Retina (tissue), 1 donor: ENCODE data around the gene HOXB3.

Source experiments
- DNase-seq: peaks from one replicate; pipeline ENCODE4 v3.0.0-alpha.2; 2016

HOXB3 gene

DNA sequence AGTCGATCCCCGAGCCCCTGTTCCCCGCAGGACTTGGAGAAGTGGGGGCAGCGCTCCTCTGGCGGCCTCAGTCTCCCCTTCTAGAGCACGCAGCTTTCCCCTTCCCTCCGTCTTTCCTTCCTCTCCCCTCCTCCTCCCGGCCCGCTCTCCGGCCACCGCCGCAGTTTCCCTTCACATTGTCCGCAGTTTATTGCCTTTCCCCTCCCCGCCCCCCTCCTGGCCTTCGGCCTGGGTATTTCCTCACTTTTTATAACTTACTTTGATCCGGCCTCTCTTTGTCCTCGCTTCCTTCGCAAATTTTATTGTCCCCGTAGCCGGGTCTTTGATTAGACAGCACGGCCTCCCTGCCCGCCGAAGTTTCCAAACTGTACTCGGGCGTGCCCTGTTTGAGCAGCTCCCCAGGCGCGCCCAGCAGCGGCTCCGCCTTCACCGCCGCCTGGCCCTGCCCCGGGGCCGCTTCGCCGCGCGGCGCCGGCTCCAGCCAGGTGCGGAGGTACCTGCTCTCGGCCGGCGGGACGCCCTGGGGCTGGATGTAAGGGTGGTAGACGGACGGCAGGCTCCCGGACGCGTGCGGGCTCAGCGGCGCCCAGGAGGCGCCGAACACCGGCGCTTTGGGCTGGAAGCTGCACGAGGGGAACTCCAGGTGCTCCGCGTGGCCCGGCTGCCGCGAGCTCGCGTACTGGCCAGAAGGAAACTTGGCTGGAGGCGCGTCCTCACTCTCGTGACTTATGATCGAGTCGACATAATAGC, 35.6 kb upstream of the HOXB3 start:
- DNase-seq: no peak

DNA sequence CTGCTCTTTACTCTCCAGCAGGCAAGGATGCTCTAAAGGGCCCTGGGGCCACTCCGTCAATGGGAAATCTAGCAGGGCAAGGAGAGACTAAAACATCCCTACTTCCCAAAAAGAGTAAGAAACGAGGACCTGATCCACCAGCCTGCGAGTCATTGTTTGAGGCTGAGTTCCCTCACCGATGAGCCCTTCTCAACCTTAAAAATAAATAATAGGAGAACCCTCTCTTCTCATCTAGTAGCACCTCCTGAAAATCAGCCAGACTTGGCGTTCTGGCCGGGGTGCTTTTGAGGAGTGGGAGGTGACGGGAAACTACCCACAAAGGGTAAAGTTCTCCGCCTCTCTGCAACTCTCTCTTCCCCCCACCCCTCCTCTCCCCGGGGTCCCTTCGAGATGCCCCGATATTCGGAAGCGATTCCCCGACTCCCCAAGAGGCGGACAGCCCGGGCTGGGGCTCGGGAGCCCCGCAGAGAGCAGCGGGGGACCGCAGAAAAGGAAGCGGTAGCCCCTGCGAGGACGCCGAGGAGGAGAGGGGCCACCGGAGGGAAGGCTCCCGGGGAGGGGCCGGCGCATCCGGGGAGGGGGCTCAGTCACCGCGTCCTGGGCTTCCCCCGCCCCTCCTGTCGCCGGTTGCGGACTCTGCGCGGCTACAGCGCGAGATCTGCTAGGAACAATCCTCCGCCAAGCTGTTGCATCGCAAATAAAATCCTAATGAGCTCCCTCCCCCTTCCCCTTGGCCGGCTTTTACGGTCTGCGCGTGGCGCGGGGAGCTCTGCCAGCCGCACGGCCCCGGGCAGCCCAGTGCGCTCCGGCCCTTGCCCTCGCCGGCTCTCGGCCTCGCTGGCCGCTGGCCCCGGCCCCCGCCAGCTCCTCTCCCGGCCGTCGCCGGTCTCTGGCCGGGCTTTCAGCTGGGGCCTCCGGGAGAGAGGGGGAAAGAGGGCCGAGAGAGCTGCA, 34.8 kb upstream of the HOXB3 start:
- no peak for DNase-seq

DNA sequence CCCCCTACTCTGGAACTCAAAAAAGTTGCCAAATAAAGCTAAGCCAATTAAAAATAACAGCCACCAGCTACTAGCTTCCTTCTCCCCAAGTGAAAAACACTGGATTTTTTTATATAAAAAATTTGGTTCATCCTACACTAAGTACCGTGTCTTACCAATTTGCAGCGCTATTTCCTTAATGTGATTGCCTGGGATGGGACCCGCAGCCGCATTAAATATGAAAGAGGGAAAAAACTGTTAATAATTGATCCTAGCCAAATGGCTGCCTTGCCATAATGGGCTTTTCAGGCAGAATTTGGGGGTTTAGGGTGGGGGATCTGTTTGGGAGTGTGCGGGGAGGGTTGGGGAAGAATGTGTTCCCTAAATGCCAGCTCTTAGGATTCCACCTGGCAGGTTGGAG, 34.1 kb upstream of the HOXB3 start:
- DNase-seq: no peak

DNA sequence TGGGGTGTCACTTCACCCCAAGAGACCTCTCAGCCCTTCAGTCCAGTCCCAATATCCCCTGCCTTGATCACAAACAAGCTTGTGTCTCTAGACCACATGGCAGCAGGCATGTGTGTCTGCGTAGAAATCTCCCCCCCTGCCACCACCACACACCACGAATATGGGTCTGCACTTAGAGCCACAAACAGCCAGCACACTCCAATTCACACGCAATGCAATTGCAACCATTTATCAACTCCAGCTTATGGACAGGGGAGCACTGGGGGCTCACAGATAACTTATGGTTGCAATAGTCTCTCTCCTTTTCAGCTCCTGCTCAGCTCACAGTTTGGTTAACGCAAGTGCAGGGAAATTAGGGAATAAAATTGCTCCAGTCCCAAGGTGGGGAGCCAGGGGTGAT, 33.5 kb upstream of the HOXB3 start:
- DNase-seq: no peak

DNA sequence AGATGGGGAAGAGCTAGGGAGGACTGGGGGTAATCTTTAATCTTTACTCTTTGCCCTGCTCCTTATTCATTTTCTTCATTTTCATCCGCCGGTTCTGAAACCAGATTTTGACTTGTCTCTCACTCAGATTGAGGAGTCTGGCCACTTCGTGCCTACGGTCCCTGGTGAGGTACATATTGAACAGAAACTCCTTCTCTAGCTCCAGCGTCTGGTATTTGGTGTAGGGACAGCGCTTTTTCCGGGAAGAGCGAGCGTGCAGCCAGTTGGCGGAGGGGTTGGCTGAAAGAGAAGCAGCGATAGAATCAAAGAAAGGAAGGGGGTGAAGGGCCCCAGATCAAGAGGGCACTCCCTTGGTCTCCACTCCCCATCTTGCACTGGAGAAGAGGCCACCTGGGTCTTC, 32.8 kb upstream of the HOXB3 start:
- DNase-seq: no peak

DNA sequence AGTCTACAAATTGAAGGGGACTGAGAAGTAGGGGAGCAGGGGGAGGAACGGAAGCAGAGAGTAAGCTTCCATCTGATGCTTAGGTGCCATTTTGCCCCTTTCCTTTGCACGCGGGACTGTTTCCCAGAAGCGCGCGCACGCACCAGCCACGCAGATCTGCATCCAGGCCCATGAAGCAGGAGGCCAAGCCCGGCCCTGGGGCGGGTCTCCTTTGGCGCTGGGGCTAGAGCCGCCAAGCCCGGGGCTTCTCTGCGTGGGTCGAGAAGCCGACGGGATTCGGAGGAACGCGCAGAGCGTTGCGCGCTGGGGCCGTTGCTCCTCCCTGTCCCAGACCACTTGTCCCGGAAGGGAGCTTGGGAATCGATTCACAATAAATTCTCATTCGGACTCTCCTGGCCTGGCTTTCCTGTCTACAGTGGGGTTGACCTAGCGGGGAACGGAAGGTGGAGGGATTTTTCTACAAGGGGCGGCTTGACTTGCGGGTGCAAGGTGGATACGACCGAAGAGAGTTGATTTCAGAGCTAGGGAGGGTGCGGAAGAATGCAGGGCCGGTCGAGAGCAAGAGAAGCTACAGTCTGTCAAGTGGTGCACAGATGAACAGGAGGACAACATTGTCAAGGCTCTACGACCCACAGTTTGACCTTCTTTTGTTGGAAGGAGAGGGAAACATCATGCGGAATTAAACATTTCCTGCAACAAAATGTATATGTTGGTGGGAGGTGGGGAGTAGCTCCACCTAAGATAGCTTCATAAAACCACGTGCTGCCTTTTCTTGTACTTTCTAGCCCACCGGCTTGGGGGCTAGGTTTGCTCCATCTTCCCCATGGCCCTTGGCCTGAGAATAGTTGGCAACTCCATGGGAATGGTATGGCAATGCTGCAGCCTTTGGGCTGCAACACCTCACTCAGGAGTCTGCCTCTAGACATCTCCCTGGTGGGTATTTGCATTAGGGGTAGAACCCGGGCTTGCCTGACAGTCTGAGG, 31.7 kb upstream of the HOXB3 start:
- no peak for DNase-seq

DNA sequence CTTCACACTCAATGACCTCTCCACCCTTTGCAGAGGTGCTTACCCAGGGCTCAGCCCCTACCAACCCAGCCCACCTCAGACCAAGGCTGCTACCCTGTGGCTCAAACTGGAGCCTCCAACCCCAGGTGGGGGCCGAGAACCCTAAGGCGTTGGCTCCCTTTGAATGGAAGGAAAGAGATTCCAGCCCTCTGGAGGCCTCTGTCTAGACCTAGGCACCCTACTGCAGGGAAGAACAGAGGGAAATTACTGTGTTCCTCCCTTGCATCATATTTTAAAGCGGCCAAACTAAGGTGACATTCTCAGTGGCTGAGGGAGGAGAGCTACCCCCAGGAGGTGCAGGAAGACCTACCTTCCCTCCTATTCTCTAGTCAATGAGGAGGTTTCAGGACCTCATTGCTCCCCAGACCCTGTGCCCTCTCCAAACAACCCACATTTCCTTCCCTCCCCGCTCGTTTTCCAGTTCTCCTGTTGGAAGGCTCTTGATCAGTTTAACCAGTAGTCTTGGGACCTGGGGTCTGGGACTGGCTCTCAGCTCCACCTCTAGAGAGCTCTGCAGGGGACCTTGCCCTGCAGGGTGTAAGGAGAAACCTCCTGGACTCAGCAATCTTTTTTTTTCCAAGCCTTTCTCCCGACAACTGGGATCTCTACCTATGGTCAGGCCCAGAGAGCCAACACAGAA, 30.6 kb upstream of the HOXB3 start:
- no peak for DNase-seq

DNA sequence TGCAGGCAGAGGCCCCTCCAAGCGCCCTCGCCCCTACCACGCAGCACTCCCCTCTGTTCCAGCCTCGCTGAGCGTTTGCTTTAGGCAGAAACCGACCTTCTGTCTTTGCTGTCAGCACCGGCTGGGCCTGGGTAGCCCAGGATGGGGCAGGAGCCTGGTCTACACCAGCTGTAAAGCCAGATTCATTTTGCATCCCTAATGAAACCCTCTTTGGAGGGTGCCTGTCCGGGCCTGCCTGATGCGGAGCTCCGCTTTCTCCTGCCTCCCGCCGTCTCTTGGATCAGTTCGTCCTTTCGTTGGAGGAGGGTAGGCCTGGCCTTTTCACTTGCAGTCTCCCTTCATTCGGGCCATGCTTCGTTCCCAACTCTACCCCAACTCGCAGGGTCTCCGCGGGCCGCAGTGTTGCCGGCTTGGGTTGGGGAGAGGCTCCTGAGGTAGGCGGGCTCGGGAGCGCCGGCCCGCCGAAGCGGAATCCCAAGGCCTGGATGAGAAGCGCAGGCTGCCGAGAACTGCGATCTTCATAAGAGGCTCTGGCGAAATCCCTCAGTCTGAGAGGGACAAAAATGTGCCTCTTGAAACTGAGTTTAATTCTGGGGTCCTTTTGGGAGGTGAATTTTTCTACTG, 29.9 kb upstream of the HOXB3 start:
- no peak for DNase-seq

DNA sequence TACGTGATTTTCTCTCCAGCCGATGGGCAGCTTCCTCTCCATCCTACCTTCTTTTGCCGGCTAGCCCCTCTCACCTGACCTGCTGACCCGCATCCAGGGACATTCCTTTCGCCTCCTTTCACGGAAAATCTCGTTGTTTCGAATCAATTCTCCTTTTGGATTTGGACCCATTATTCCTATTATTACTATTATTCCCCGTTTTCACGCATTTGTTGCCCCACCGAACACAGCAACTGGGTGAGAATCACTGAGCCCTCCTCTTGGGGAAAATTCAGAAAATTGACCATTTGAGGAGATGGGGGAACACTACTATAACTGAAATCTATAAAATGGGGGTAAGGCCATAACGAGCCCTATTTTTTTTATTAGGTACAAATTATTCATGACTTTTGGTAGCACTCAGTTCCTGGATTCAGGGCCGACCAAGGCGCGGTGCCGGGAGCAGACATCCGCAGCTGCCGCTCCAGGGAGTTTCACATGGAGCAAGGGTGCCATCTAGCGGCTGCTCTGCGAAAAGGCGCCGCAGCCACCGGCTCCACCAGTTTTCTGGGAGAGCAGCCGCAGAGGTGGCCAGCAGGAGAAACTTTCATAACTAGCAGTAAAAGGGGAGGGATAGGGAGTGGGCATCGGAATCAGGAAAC, 28.3 kb upstream of the HOXB3 start:
- peak; percentile 94 for DNase-seq

DNA sequence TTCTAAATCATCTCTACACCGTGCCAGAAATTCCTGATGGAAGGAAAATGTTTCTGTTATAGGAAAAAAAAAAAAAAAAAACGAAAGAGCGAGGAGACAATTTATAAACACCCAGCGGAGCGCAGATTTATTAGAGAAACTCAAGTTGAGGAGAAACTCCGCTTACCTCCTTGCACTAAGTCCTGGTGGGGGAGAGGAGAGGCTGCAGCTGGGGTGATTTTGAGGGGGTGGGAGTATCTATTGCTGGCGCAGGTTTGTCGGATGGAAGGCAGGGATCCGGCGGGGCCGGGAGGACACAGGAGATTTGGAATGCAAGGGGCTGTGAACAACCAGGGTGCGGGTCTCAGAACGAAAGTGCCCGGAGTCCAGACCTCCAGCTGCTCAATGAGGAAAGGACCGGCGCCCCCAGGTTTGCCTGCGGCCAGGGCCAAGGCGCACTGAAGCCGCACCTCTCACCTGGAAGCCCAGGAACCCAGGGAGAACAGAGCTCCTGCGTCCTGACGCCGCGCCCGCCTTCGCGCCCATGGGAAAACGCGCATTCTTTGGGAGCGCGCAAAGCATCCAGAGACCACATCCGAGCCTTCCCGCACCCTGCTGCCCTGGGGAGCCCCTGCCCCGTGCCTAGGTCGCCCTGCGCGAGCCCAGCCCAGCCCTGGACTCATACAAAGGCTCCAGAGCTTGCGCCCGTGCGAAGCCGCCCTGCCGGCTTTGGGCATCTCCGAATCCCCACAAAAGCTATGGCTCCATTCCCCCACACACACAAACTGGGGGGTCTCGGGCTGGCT, 27.6 kb upstream of the HOXB3 start:
- no peak for DNase-seq

DNA sequence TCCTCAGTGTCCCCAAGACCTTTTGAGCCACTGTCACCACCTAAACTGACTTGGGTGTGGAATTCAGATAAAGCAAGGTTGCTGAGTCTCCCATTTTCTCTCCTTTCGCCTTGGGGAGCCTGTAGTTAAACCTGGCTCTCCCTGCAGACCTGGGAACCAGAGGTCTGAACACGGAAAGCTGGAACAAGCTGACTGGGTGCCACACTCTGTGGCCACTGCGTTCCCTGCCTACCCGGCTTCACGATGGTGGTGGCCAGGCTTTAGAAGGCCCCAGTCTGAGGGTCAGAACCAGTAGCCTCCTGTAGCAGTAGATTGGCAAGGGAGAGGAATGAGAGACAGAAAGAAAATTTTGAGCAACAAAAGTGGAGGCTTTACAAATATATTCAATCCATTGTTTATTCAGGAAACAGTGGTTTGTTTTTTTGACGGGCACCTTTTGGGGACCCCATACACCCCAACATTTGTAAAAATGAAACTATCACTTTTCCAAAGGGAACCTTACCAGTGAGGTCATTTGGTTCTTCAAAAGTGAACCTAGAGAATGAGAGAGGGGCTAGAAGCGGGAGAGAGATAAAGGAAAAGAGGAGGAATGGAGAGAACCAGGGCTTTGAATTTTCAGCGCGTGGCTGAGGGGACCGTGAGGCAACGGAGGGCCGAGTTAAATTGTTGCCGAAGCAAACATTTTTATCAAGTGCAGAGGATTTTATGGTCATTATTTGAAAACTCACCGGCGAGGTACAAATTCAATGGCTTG, 26.9 kb upstream of the HOXB3 start:
- DNase-seq: no peak

DNA sequence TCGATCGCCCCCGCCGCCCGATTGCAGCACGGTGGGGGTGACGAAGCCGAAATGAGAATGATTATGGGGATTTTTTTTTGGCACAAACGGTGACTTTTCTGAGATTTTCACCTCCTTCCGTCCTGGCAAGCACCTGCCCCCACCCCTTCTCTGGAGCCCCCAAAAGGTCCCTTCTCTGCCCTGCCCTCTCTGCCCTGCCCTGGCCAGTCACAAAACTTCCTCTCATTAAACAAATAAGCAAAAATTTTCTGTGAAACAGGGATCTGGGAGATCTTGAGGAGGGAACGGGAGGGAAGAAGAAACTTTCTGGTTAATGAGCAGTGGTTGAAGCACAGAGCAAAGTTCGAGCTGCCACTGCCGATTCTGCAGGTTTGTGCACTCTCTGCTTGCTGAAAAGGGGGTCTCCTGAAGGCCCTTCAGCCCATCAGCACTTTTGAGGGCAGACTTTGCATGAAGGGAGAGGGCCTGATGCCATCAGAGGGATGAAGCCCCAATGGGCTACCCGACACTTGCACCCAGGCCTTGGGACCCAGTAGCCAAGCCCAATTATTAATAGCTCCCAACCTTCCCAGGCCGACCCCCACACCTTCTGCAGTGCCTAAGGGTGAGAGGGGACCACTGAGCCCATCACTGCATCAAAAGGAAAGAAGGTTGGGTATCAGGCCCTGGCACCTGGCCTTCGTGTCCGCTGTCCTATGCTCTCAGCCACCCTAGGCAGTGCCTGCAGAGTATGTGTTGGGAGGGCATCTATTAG, 26.1 kb upstream of the HOXB3 start:
- DNase-seq: no peak

DNA sequence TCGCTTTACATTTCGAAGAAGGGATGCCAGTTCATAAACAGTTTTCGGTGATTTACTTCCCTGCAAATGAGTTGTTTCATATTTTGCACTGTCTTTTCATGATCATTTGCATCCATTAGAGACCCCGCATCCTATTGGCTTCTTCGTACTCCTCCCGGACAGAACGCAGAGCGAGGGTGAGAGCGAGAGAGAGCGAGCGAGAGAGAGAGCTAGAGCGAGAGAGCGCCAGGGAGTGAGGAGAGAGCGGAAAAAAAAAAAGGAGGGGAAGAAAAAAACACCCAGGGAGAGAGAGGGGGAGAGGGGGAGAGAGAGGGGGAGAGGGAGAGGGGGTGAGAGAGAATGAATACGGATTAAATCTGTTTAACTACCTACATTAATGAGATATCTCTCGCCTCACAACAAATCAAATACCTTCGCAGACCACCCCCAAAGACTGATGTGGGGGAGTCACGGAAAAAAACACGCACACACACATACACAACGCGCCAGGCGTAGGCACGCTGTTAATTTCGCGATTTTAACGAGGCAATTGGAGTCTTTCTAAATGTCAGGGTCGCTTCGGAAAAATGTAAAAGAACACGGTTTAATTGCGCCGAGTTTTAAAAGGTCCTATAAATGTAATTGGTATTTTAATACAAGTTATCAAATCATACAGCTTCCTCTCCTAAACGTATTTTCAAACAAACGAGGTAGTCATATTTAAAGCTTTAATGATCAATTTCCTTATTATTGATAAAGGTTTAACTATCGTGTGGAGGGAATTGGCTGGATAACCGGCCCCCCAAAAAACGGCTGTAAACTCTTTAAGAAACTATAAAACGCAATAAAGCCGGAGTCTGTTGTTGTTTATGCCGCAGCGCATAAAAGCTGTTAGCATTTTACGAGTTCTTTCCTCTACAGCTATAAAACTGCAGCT, 25.3 kb upstream of the HOXB3 start, which contains the start of gene HOXB8:
Gene HOXB8 (minus strand): TSS at position 246 of the 916 bp plus-strand sequence. CDS start 588 bp downstream, outside the sequence.
- DNase-seq: no peak

DNA sequence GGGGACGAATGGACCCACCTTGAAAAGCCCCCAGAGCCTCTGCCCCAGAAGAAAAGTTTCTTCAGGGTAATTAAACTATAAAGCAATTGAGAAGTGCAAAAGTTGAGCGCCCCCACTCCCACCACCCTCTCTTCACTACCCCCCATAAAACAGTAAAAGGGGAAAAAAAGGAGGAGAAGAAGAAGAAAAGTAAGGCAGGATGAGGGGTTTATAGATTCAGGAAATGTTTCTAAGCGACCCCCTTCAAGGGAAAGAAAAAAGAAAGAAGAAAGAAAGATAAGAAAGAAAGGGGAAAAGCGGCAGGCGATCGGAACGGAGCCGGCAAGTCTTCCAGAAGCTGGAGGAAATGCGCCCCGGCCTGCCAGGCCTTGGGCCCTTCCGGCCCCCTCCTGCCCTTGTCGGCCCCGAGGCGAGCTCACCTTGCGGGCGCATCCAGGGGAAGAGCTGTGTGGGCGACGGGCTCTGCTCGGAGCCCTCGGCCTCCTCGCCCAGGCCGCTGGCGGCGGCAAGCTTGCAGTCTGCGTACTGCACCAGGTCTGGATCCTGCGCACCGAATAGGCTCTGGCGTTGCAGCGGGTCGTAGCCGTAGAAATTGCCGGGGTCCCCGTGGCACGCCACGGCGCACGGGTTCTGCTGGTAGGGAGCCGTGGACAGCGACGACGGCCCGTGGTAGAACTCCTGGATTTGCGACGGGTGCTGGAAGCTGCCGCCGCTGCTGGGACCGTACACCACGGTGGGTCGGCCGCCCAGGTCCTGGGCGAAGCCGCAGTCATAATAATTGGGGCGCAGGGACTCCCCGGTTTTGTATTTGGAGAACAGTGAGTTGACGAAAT, 24.0 kb upstream of the HOXB3 start:
- no peak for DNase-seq

DNA sequence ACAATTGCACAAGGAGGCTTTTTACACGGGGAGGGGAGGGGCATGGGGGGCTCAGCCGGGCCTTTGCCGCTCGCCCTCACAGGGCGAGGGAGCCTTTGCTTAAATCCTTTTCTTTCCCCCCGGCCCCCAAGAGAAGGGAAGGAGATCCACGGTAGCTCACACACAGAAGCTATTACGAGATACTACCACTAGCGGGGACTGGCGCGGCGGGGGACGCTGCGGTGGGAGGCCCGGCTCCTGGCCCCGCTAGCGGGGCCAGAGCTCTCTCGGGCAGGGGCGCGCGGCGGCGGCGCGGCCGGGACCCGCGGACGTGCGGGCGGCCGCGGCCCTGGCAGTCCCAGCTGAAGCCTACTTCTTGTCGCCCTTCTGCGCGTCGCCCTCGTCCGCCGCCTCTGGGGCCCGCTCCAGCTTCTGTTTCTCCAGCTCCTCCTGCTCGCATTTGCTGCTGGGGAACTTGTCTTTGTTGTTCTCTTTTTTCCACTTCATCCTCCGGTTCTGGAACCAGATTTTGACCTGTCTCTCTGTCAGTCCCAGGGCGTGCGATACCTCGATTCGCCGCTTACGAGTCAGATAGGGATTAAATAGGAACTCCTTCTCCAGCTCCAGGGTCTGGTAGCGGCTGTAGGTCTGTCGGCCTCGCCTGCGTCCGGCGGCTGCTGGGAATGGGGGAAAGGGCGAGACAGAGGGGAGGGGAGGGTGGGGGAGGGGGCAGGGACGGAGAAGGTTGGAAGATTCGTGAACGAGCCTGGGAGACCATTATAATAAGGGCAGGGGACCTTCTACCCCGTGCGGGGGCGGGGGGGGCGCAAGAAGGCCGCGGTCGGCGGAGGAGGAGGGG, 23.0 kb upstream of the HOXB3 start:
- DNase-seq: no peak

DNA sequence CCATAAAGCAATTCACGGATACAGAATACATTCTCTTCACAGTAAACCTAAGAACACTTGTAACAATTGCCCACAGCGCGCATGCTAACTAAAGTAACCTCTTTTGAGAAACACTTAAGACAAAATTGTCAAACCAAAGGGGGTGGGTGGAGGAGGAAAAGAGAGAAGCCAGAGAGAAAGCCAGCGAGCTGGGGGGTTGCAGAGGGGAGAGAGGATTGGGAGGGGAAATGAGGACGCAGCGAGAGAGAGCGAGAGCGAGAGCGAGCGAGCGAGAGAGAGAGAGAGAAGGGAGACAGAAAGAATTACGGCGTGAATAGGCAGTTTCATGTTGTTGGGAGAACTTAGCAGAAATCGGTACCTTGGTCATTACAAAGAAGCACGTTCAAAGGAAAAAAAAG, 22.4 kb upstream of the HOXB3 start:
- no peak for DNase-seq
